Glutamatergic neuron (in vitro differentiated cells): ENCODE data around the gene PPP1R10. TPM values are rescaled to one million over a fixed set of nuclear protein-coding genes. Genes with fewer than 3 reads are reported as not detected.

Experiments used
- DNase-seq: peaks from one replicate; pipeline ENCODE4 v3.0.0; 2022
- H3K27ac Mint-ChIP-seq: one replicate; pipeline ENCODE4 v1.8.0; 2020; ENCODE audit warnings: mild to moderate bottlenecking, mixed read lengths, inconsistent platforms; ENCODE audit not compliant: unreplicated experiment
- H3K27me3 Mint-ChIP-seq: one replicate; pipeline ENCODE4 v1.8.0; 2020; ENCODE audit warnings: mild to moderate bottlenecking, moderate library complexity, mixed read lengths, inconsistent platforms; ENCODE audit not compliant: unreplicated experiment
- H3K36me3 Mint-ChIP-seq: one replicate; pipeline ENCODE4 v1.8.0; 2020; ENCODE audit warnings: mild to moderate bottlenecking, mixed read lengths, inconsistent platforms; ENCODE audit not compliant: unreplicated experiment
- H3K4me1 Mint-ChIP-seq: one replicate; pipeline ENCODE4 v1.8.0; 2020; ENCODE audit warnings: mild to moderate bottlenecking, low read depth, mixed read lengths, inconsistent platforms; ENCODE audit not compliant: unreplicated experiment
- H3K4me3 Mint-ChIP-seq: one replicate; pipeline ENCODE4 v1.8.0; 2020; ENCODE audit warnings: mild to moderate bottlenecking, mixed read lengths, inconsistent platforms; ENCODE audit not compliant: unreplicated experiment
- H3K9me3 Mint-ChIP-seq: one replicate; pipeline ENCODE4 v1.8.0; 2020; ENCODE audit warnings: mild to moderate bottlenecking, moderate library complexity, mixed read lengths, inconsistent platforms; ENCODE audit not compliant: unreplicated experiment
- CTCF ChIP-seq: fragments of 200-600 bp; sonication (generic); IDR thresholded peaks from one replicate; pipeline ENCODE4 v1.5.0; 2021; ENCODE audit not compliant: partially characterized antibody, unreplicated experiment
- microRNA-seq: library from miRNA; unstranded; fragments of <30 nt; microRNA quantifications from one replicate; pipeline ENCODE4, GENCODE V29; 2020; ENCODE audit not compliant: unreplicated experiment
- total RNA-seq: library from RNA; stranded (reverse); fragmentation: NEBNext Ultra II Directional; extraction: Animal tissue kit (Norgen Biotek cat#: 25700); gene quantifications from one replicate; pipeline ENCODE4 v1.2.1, GENCODE V29; 2021; ENCODE audit not compliant: unreplicated experiment

The PPP1R10 gene
- total RNA-seq, 1 donor from 2014 or later, result 99.7 TPM

- no peak for DNase-seq
- no peak for TF ChIP-seq CTCF
- Mint-ChIP-seq H3K27me3 (peaks cover 8% of the 10 kb centered on the region), H3K27ac (no peak overlapping the region), H3K4me3 (no peak overlapping the region), H3K9me3 (peaks cover 6% of the 10 kb centered on the region), H3K36me3 (no peaks in the 10 kb centered on the region), H3K4me1 (peaks cover 3% of the 10 kb centered on the region)
Measured at GRCh38 chr6:30554404-30554803, 62.6 kb downstream of the PPP1R10 start.

Small RNAs within 50 kb of the gene (microRNA-seq; reads per million reads assigned to microRNA genes)
- gene MIR877, result 1,270 reads per million, percentile 90 among the genes with 10 or more reads in this experiment

Other genes starting within 250 kb of the PPP1R10 start
- gene HLA-E, start 127.7 kb downstream of the PPP1R10 start, total RNA-seq, result 18.1 TPM
- gene GNL1, start 60.8 kb downstream of the PPP1R10 start, total RNA-seq, result 42.1 TPM
- 34.7 TPM for gene PRR3, start 59.9 kb downstream of the PPP1R10 start, total RNA-seq
- gene ABCF1, start 45.8 kb downstream of the PPP1R10 start, total RNA-seq, result 62.7 TPM
- gene MRPS18B, start 597 bp upstream of the PPP1R10 start, total RNA-seq, result 40.0 TPM
- 131 TPM for gene ATAT1, start 9.6 kb upstream of the PPP1R10 start, total RNA-seq
- 13.7 TPM for gene C6orf136, start 29.9 kb upstream of the PPP1R10 start, total RNA-seq
- 26.9 TPM for gene DHX16, start 55.8 kb upstream of the PPP1R10 start, total RNA-seq
- gene PPP1R18, start 69.4 kb upstream of the PPP1R10 start, total RNA-seq, result 175 TPM
- 52.2 TPM for gene NRM, start 73.7 kb upstream of the PPP1R10 start, total RNA-seq
- gene MDC1, start 100.0 kb upstream of the PPP1R10 start, total RNA-seq, result 50.4 TPM
- gene TUBB, start 103.1 kb upstream of the PPP1R10 start, total RNA-seq, result 2,264 TPM
- 191 TPM for gene FLOT1, start 125.4 kb upstream of the PPP1R10 start, total RNA-seq
- 13.5 TPM for gene IER3, start 127.3 kb upstream of the PPP1R10 start, total RNA-seq